Measurements from ENCODE around the gene TGDS.

Gene TGDS

GRCh38 chr13:94550062-94550738 is 45.8 kb downstream of the TGDS start:
- H3K27ac ChIP-seq = peak overlapping the region; percentile 90
- no peak for TF ChIP-seq CTCF (conservative IDR thresholded peaks at IDR 0.05)
- peak; percentile 79 for TF ChIP-seq ZFX (IDR thresholded peaks at IDR 0.05)

- peak overlapping the region; percentile 90 for H3K27ac ChIP-seq
- 0 out of 2 replicates have a peak, but pooled peaks have one; percentile 9 for TF ChIP-seq ZFX (IDR thresholded peaks at IDR 0.05)
- peak; percentile 23 for TF ChIP-seq CTCF (conservative IDR thresholded peaks at IDR 0.05)
Observed at GRCh38 chr13:94549232-94550061, 46.5 kb downstream of the TGDS start.

DNA sequence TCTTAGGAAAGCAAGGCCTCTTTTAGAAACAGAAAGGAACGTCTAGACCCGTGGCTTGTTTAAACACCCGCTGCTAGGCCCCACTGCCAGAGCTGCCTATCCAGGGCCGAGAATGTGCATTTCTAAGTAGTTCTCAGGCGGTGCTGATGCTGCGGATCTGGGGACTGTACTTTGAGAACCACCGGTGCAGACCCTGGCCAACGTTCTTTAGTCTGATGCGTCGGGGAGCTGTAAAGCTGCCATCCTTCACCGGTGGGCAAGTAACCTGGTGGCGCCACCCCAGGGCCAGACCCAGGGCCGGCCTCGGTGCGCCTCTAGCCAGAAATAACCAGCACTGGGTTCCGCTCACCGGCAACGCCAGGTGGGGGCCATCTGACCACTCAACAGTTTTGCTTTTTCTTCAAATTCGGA is 47.1 kb downstream of the TGDS start:
- H3K27ac ChIP-seq = peak overlapping the region; percentile 90

GRCh38 chr13:94548382-94548781 is 47.6 kb downstream of the TGDS start:
- TF ChIP-seq ZFX (IDR thresholded peaks at IDR 0.05) (no peak), CTCF (conservative IDR thresholded peaks at IDR 0.05) (no peak)
- peak overlapping the region; percentile 90 for H3K27ac ChIP-seq

More for the DNA sequence above, 47.1 kb downstream of the TGDS start:
- TF ChIP-seq CTCF (conservative IDR thresholded peaks at IDR 0.05) (peak; percentile 32; the same call in 1 of the 2 replicates), ZFX (IDR thresholded peaks at IDR 0.05) (peak; percentile 74)

DNA sequence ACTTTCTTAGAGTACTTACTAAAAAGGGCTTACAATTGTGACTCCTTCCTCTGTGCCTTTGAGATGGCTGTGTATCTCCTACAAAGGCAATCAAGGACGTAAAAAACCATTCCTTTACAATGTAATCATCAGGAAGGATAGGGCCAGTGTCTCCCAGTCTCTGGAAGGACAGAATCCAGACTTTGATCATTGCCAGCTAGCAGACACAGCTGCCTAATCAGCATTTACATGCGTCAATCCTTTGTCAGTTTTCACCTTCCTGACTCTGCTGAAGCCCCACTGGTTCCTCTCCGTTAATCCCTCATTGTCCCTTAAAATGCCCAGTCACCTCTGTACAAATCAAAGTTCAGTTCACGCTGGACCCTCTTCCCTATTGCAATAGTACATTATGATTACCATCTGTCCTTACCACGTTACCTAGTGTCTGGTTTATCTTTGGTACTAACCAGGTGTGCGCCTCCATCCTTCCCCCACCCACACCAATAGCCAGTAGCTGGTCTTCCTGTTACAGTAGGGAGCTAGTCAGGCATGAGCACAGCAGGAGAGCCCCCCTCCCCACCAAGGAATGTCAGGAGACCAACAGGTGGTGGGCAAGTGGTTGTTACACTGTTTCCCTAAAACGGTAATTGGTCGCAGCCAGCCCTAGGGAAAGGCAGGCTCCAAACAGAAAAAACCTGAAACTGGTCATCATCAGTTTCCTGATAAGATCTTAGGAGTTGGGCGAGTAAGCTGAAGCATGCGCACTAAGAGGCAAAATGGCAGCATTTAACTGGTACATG is 49.7 kb downstream of the TGDS start:
- H3K27ac ChIP-seq = no peak overlapping the region
- TF ChIP-seq ZFX (IDR thresholded peaks at IDR 0.05) (no peak), CTCF (conservative IDR thresholded peaks at IDR 0.05) (no peak)

DNA sequence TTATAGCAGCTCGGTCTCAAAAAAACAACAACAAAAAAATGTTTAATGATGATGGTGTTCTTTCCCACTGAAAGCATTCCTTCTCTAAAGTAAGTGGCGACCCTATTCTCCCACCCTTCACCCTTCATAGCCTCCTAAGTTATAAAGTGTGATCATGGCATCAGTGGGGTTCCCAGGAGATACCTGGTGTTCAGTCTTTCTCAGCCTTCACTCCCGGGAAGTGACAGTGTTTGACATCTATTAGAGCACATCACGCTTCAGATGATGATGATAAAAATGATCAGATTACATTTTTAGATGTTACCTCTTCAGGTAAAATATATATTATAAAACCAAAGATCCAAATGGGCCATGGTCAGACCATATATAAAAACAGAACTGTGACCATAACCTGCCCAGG is 51.0 kb downstream of the TGDS start:
- TF ChIP-seq ZFX (IDR thresholded peaks at IDR 0.05) = no peak
- no peak overlapping the region for H3K27ac ChIP-seq

GRCh38 chr13:94542917-94543316 is 53.0 kb downstream of the TGDS start:
- no peak overlapping the region for H3K27ac ChIP-seq
- no peak for TF ChIP-seq ZFX (IDR thresholded peaks at IDR 0.05)
- no peak for TF ChIP-seq CTCF (conservative IDR thresholded peaks at IDR 0.05)

Measured in C4-2B (cell line).